Stimulated activated CD4-positive, alpha-beta T cell treated with anti-CD3 and anti-CD28 coated beads, Interleukin-12 subunit alpha, Interleukin-12 subunit beta, amount 100 ng/mL, for 48 hours (primary cell): ENCODE results near the gene AP2M1.
A peak's percentile ranks its signal among the peaks of the same experiment; 100 is the strongest.

Experiments used
- DNase-seq, 3 donors: peaks; one replicate each; pipeline ENCODE4 v3.0.0-alpha.2; 2020; ENCODE audit warnings: low read depth in 2 of 3, low spot score in 1 of 3

AP2M1 gene

DNA sequence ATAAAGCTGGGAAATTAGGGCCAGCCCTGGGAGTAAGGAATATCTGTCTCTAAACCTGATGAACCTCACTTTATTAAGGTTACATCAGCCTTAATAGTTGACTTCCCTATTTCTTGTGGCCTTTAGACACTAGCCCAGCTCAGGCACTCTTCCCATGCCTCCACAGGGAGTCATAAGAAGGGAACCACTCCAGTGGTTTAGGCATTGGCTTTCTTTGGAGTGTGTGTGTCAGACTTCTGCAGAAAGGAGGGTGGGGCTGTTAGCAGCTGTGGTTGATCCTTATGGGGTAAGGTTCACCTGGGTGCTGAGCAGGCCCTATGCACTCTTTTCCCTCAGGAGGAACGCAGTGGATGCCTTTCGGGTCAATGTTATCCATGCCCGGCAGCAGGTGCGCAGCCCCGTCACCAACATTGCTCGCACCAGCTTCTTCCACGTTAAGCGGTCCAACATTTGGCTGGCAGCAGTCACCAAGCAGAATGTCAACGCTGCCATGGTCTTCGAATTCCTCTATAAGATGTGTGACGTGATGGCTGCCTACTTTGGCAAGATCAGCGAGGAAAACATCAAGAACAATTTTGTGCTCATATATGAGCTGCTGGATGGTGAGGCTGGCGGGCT, 4.0 kb downstream of the AP2M1 start:
- no peak for DNase-seq

DNA sequence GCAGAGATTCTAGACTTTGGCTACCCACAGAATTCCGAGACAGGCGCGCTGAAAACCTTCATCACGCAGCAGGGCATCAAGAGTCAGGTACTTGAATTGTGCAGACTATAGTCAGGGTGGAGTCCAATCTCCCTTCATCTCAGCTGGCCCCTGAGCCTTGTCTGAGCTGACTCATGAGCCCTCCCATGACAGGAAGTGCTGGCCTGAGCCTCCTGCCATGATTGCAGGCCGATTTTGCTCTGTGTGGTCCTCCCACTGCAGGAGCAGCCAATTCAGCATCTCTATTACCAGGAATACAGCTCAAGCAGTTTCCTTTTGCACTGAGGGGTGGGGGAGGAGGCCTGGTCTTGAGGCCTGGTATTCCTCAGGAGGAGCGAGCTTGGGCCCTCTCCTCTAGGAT, 5.5 kb downstream of the AP2M1 start:
- no peak for DNase-seq

DNA sequence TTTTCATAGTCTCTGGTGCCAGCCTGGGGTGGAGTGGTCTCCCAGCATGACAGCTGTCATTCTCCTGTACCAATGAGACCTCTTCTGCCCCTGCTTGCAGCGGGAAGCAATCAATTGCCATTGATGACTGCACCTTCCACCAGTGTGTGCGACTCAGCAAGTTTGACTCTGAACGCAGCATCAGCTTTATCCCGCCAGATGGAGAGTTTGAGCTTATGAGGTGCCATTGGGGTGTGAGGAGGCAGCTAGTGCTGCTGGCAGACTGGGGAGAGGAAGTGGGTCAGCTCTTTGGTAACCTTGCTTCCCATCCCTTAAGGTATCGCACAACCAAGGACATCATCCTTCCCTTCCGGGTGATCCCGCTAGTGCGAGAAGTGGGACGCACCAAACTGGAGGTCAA, 6.9 kb downstream of the AP2M1 start:
- DNase-seq = no peak

DNA sequence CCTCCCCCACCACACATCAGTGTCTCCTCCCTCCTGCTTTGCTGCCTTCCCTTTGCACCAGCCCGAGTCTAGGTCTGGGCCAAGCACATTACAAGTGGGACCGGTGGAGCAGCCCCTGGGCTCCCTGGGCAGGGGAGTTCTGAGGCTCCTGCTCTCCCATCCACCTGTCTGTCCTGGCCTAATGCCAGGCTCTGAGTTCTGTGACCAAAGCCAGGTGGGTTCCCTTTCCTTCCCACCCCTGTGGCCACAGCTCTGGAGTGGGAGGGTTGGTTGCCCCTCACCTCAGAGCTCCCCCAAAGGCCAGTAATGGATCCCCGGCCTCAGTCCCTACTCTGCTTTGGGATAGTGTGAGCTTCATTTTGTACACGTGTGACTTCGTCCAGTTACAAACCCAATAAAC, 9.0 kb downstream of the AP2M1 start:
- no peak for DNase-seq

DNA sequence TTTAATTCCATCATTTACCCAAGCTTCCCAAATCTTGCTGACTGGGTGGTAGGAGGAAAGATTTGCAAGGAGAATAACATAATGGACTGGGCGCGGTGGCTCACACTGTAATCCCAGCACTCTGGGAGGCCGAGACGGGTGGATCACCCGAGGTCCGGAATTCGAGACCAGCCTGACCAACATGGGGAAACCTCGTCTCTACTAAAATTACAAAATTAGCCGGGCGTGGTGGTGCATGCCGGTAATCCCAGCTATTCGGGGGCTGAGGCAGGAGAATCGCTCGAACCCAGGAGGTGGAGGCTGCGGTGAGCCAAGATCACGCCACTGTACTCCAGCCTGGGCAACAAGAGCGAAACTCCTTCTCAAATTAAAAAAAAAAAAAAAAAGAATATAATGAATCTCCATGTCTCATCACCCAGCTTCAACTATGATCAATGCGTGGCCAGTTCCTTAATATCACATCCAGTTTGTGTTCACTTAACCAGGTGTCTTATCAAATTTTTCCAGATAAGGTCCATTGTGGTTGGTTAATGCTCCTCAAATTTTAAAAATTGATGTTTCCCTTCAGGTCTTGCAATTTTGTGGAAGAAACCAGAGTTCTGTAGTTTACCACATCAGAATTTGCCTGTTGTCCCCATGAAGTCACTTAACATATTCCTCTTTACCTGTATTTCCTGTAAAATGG, 10.0 kb downstream of the AP2M1 start:
- DNase-seq = no peak

DNA sequence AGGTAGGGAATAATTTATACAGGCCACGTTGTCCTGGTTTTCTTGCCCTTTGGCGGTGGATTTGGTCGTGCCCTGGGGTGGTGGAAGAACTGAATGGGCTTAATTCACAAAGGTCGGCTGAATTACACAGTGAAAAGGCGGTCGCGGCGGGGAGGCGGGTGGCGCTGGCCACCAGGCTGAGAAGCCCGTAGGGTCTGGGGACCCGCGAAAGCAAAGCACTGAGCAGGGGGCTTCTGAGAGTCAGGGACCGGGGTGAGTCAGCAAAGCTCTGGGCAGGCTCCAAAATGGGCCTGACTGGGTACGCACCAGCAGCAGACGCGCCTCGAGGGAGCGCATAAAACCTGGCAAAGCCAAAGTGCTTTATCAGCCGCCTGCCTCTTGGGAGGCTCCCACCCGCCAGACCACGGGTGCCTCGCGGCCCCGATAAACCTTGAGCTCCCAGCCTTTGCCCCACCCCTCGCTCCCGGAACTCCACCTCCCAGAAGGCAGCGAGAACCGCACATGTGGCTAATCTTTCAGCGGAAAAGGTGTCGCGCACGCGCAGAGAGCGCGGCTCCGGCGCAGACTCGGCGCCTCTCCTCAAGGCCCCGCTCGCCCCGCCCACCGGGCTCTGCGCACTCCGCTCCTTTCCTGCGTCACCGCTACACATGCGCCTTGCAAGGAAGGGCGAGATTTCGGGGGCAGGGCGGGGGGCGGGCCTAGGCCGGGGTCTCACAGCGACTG, 11.0 kb downstream of the AP2M1 start:
- peak; percentile 94 to 99 (median 98) for DNase-seq

- no peak for DNase-seq
Observed at GRCh38 chr3:184186184-184186901, 11.7 kb downstream of the AP2M1 start, which contains the start of gene ABCF3. Gene ABCF3, plus strand, starts transcription at chr3:184186199. Its CDS starts 9 bp downstream, at chr3:184186208.

- no peak for DNase-seq
Observed at GRCh38 chr3:184186902-184187207, 12.2 kb downstream of the AP2M1 start.

DNA sequence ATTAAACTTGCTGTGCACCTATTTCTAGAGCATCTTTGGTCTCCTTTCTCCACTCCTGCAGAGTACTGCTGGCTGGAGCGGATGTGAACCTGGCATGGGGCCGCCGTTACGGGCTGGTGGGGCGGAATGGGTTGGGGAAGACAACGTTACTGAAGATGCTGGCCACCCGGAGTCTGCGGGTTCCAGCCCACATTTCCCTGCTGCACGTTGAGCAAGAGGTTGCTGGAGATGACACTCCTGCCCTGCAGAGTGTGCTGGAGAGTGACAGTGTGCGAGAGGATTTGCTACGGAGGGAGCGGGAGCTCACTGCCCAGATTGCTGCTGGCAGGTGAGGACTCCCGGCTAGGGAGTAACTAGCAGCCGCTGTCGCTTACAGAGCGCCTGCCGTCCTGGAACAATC, 13.4 kb downstream of the AP2M1 start:
- no peak for DNase-seq

- DNase-seq = no peak
Observed at GRCh38 chr3:184189421-184189820, 14.8 kb downstream of the AP2M1 start.

DNA sequence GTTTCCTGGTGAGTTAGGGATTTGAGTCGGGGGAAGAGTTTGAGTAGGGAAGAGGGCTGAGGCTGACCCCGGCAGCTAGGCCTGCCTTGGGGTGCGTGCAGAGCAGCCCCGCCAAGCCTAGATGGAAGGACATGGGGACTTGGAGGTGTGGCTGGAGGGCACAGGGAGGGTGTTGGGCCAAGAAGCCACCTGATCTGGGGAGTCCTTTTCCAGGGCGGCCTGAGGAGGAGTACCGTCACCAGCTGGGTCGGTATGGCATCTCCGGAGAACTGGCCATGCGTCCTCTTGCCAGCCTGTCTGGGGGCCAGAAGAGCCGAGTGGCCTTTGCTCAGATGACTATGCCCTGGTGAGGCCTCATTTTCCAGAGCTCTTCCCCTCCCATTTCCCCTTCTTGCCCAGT, 18.2 kb downstream of the AP2M1 start:
- DNase-seq = no peak

- no peak for DNase-seq
Observed at GRCh38 chr3:184193991-184194539, 19.4 kb downstream of the AP2M1 start.

- DNase-seq = no peak
Observed at GRCh38 chr3:184196536-184196935, 21.9 kb downstream of the AP2M1 start.

DNA sequence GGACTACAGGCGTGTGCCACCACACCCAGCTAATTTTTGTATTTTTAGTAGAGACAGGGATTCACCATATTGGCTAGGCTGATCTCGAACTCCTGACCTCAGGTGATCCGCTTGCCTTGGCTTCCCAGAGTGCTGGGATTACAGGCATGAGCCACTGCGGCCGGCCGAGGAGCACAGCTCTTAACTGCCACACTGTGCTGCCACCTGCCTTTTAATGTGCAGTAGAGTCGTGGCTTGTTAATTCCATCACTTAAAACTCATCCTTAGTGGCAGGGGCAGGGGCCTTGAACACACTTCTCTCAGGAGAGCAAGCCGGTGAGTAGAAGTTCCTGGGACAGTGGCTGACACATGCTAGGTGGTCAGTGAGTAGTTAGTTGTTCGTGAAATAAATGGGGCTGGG, 23.9 kb downstream of the AP2M1 start:
- no peak for DNase-seq

DNA sequence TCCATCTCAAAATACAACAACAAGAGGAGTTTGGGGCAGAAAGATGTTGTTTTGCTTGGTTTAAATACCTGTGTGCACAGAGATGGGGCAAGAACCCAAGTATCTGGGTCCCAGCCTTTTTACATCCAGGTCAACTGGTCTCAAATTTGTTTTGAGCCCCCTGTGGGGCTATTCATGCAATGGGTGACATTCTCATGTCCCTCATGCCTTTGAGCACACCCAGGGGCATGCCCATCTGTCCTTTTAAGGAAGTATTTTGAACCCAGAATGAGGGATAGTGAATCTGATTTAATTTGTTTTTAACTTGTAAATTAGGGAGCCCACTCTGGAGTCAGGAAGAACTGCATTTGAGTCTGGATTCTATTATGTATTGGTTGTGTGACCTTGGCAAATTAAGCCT, 26.2 kb downstream of the AP2M1 start:
- DNase-seq = no peak

- no peak for DNase-seq
Observed at GRCh38 chr3:184203526-184203925, 28.9 kb downstream of the AP2M1 start.

DNA sequence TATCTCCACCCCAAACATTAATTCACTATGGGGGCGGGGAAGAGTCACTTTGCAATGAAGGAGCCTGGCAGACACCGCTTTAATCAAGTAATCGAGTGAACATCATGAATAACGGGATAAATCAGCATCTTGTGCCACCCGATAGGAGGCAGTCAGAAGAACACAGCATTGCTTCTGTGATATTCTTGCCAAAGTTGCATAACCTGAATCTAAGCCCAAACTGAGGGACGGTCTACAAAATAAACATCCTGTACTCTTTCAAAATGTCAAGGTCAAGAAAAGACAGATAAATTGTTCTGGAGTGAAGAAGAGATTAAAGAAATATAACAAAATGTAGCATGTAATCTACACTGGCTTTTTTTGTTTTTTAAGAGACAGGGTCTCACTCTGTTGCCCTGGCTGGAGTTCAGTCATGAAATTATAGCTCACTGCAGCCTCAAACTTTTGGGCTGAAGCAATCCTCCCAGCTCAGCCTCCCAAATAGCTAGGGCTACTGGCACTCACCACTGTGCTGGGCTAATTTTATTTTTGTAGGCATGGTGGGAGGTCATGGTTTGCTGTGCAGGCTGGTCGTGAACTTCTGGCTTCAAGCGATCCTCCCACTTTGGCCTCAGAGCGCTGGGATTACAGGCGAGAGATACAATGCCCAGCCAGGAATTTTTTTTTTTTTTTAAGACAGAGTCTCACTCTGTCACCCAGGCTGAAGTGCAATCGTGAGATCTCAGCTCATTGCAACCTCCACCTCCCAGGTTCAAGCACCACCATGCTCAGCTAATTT, 34.7 kb downstream of the AP2M1 start:
- DNase-seq = no peak

GRCh38 chr3:184211297-184211696, 36.6 kb downstream of the AP2M1 start:
- no peak for DNase-seq

DNA sequence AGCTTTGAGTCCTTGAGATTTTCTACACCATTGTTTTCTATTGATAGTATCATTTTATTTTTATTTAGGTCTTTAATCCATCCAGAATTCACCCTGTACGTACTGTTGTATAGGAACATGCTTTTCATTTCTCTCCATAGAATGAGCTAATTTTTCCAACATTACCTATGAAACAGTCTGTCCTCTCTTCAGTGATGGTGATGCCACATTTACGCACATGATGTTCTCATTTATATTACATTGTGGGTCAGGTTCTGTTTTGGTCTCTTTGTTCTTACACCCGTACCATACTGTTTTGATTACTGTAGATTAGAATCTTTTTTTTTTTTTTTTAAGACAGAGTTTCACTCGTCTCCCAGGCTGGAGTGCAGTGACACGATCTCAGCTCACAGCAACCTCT, 37.1 kb downstream of the AP2M1 start:
- no peak for DNase-seq

DNA sequence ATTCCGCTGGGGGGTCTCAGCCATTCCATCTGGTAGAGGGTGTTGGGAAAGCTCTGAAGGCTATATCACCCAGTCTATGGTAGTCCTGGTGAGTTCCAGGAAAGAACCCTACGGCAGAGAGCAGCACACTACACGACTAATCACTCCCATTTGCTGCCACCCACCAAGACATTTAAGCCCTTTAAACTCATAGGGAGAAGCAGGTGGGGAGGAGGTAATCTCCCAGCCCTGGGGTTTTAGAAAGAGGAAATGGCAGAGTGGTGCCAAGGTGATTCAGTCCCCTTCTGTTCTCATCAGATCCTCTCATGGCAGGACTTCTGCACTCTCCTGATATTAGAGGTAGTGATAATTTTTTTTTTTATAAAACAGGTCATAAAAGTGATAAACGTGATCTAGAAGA, 44.2 kb downstream of the AP2M1 start:
- DNase-seq = no peak

DNA sequence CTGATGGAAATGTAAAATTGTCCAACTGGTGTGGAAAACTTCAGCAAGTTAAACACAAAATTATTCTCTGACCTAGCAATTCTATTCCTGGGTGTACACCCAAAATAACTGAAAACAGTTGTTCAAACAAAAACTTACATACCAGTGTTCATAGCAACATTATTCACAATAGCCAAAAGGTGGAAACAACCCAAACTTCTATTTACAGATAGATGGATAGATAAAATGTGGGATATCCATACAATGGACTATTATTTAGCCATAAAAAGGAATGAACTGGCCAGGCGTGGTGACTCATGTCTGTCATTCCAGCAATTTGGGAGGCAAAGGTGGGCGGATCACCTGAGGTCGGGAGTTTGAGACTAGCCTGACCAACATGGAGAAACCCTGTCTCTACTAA, 47.9 kb downstream of the AP2M1 start:
- no peak for DNase-seq
